H9 (cell line): ENCODE results near the gene GPHA2. TPM values are rescaled to one million over a fixed set of nuclear protein-coding genes. Genes with fewer than 3 reads are reported as not detected.

Experiments
- DNase-seq: peaks from one replicate; pipeline ENCODE4 v3.0.0-alpha.2; 2017
- H2AFZ ChIP-seq: one replicate; pipeline ENCODE4 v1.6.1; 2013; ENCODE audit warnings: mild to moderate bottlenecking, low read length, control low read depth, moderate library complexity
- H2AK5ac ChIP-seq: 2 replicates; pipeline ENCODE4 v1.6.1; 2013; ENCODE audit warnings: low read length, control low read depth, mixed read lengths; ENCODE audit not compliant: insufficient read length
- H2BK120ac ChIP-seq: one replicate; pipeline ENCODE4 v1.6.1; 2013; ENCODE audit warnings: low read depth, mild to moderate bottlenecking, low read length, control low read depth, inconsistent platforms; ENCODE audit not compliant: poor library complexity, severe bottlenecking
- H2BK12ac ChIP-seq: 2 replicates; pipeline ENCODE4 v1.6.1; 2013; ENCODE audit warnings: low read length, control low read depth, mixed read lengths, low read depth; ENCODE audit not compliant: insufficient read length
- H2BK15ac ChIP-seq: 2 replicates; pipeline ENCODE4 v1.6.1; 2013; ENCODE audit warnings: low read depth, low read length, control low read depth
- H2BK20ac ChIP-seq: one replicate; pipeline ENCODE4 v1.6.1; 2013; ENCODE audit warnings: low read depth, mild to moderate bottlenecking, low read length, control low read depth, inconsistent platforms; ENCODE audit not compliant: poor library complexity, severe bottlenecking
- H2BK5ac ChIP-seq: 2 replicates; pipeline ENCODE4 v1.6.1; 2013; ENCODE audit warnings: low read length, control low read depth, mixed read lengths; ENCODE audit not compliant: insufficient read length
- H3K14ac ChIP-seq: 2 replicates; pipeline ENCODE4 v1.6.1; 2013; ENCODE audit warnings: low read length, control low read depth; ENCODE audit not compliant: insufficient read depth
- H3K18ac ChIP-seq: 2 replicates; pipeline ENCODE4 v1.6.1; 2013; ENCODE audit warnings: low read depth, mild to moderate bottlenecking, mixed read lengths, low read length, control low read depth; ENCODE audit not compliant: insufficient read length
- H3K23ac ChIP-seq: 2 replicates; pipeline ENCODE4 v1.6.1; 2013; ENCODE audit warnings: low read length, control low read depth, mixed read lengths, low read depth; ENCODE audit not compliant: insufficient read length
- H3K23me2 ChIP-seq: 2 replicates; pipeline ENCODE4 v1.6.1; 2013; ENCODE audit warnings: low read depth, mild to moderate bottlenecking, mixed read lengths, low read length, control low read depth; ENCODE audit not compliant: insufficient read length, poor library complexity, severe bottlenecking
- H3K27ac ChIP-seq: 2 replicates; pipeline ENCODE4 v1.5.1; 2013; ENCODE audit warnings: low read length, control low read depth, mixed read lengths, low read depth; ENCODE audit not compliant: insufficient read length
- H3K27me3 ChIP-seq: 2 replicates; pipeline ENCODE4 v1.6.1; 2013; ENCODE audit warnings: low read length, control low read depth, inconsistent platforms; ENCODE audit not compliant: insufficient read depth
- H3K4ac ChIP-seq: 2 replicates; pipeline ENCODE4 v1.6.1; 2013; ENCODE audit warnings: low read depth, mild to moderate bottlenecking, control low read depth, inconsistent platforms, low read length, moderate library complexity
- H3K4me1 ChIP-seq: 2 replicates; pipeline ENCODE4 v1.6.1; 2013; ENCODE audit warnings: low read length, control low read depth, inconsistent platforms; ENCODE audit not compliant: insufficient read depth
- H3K4me2 ChIP-seq: 2 replicates; pipeline ENCODE4 v1.6.1; 2013; ENCODE audit warnings: low read length, control low read depth, mixed read lengths; ENCODE audit not compliant: insufficient read length, insufficient read depth
- H3K56ac ChIP-seq: 2 replicates; pipeline ENCODE4 v1.6.1; 2013; ENCODE audit warnings: low read depth, mild to moderate bottlenecking, mixed read lengths, low read length, control low read depth; ENCODE audit not compliant: insufficient read length
- H3K79me1 ChIP-seq: 2 replicates; pipeline ENCODE4 v1.6.1; 2013; ENCODE audit warnings: low read depth, mild to moderate bottlenecking, moderate library complexity, low read length, control low read depth, inconsistent platforms; ENCODE audit not compliant: insufficient read depth, poor library complexity, severe bottlenecking
- H3K79me2 ChIP-seq: 2 replicates; pipeline ENCODE4 v1.6.1; 2013; ENCODE audit warnings: low read length, control low read depth, inconsistent platforms; ENCODE audit not compliant: insufficient read depth
- H3K9ac ChIP-seq: 2 replicates; pipeline ENCODE4 v1.6.1; 2013; ENCODE audit warnings: low read length, control low read depth, mixed read lengths; ENCODE audit not compliant: insufficient read length; ENCODE audit errors: extremely low read depth
- H3K9me3 ChIP-seq: one replicate; pipeline ENCODE4 v1.6.1; 2013; ENCODE audit warnings: low read depth, low read length, inconsistent platforms; ENCODE audit not compliant: control insufficient read depth
- H3T11ph ChIP-seq: one replicate; pipeline ENCODE4 v1.6.1; 2013; ENCODE audit warnings: mild to moderate bottlenecking, low read length, control low read depth, inconsistent platforms
- H4K20me1 ChIP-seq: one replicate; pipeline ENCODE4 v1.6.1; 2013; ENCODE audit not compliant: control insufficient read depth, insufficient read length, insufficient read depth
- H4K5ac ChIP-seq: 2 replicates; pipeline ENCODE4 v1.6.1; 2013; ENCODE audit warnings: low read depth, mild to moderate bottlenecking, mixed read lengths, low read length, control low read depth; ENCODE audit not compliant: insufficient read length
- H4K8ac ChIP-seq: replicated peaks from 2 replicates; pipeline ENCODE4 v1.6.1; 2013; ENCODE audit warnings: low read length, control low read depth, mixed read lengths, low read depth; ENCODE audit not compliant: insufficient read length
- H4K91ac ChIP-seq: 2 replicates; pipeline ENCODE4 v1.6.1; 2013; ENCODE audit warnings: low read depth, mild to moderate bottlenecking, moderate library complexity, mixed read lengths, low read length, control low read depth; ENCODE audit not compliant: insufficient read length
- H3K27ac Mint-ChIP-seq, 3 experiments: 2 replicates in 2 of 3; 3 replicates in 1 of 3; pipeline ENCODE4 v1.8.0; 2020 to 2021; ENCODE audit warnings: mixed read lengths in 3 of 3, mild to moderate bottlenecking in 1 of 3, moderate library complexity in 1 of 3
- H3K27me3 Mint-ChIP-seq: 2 replicates; pipeline ENCODE4 v1.8.0; 2021; ENCODE audit warnings: low read depth, mild to moderate bottlenecking, moderate library complexity, mixed read lengths
- H3K36me3 Mint-ChIP-seq, 3 experiments: 2 replicates in 2 of 3; 3 replicates in 1 of 3; pipeline ENCODE4 v1.8.0; 2020 to 2021; ENCODE audit warnings: low read depth in 3 of 3, mixed read lengths in 3 of 3; ENCODE audit not compliant: insufficient read depth in 1 of 3
- H3K4me1 Mint-ChIP-seq, 2 experiments: 2 replicates each; pipeline ENCODE4 v1.8.0; 2020; ENCODE audit warnings: mixed read lengths in 2 of 2
- H3K4me3 Mint-ChIP-seq, 2 experiments: 2 replicates in 1 of 2; 3 replicates in 1 of 2; pipeline ENCODE4 v1.8.0; 2020 to 2021; ENCODE audit warnings: mild to moderate bottlenecking in 2 of 2, mixed read lengths in 2 of 2, moderate library complexity in 1 of 2
- H3K9me3 Mint-ChIP-seq, 2 experiments: 2 replicates in 1 of 2; 3 replicates in 1 of 2; pipeline ENCODE4 v1.8.0; 2020; ENCODE audit warnings: mild to moderate bottlenecking in 2 of 2, mixed read lengths in 2 of 2, moderate library complexity in 1 of 2
- CTCF ChIP-seq: fragments of 200-600 bp; sonication (generic); conservative IDR thresholded peaks from 3 replicates; pipeline ENCODE4 v1.8.0; 2021; ENCODE audit warnings: antibody characterized with exemption, mild to moderate bottlenecking
- WGBS: extraction: QIAGEN DNeasy Blood & Tissue Kit; methylation state at CpG from one replicate; pipeline ENCODE4 v1.1.7; 2013; ENCODE audit warnings: missing lambda C conversion rate, low lambda C conversion rate, mixed read lengths; ENCODE audit not compliant: insufficient read length; ENCODE audit errors: extremely low coverage; 5-methylcytosine and 5-hydroxymethylcytosine counted together
- total RNA-seq: library from RNA; stranded (reverse); gene quantifications from 2 replicates; pipeline ENCODE4 v1.2.1, GENCODE V29; 2021

GPHA2 gene
- total RNA-seq, 1 experiment from 2014 or later: 2.1 TPM

- no peak overlapping the region for H4K5ac ChIP-seq
- H3K4ac ChIP-seq: no peak overlapping the region
- H3K79me2 ChIP-seq: no peaks in the 10 kb centered on the region
- H4K20me1 ChIP-seq: no peaks in the 10 kb centered on the region
- peak overlapping the region; percentile 51 to 73; a peak in 3 of 5 replicates for H3K4me3 Mint-ChIP-seq
- no peaks in the 10 kb centered on the region; the same call in 1 of the 2 replicates for H3K4me1 ChIP-seq
- no peak overlapping the region for H4K8ac ChIP-seq
- H3K27ac Mint-ChIP-seq: peak overlapping the region in 1 of 3 experiments; percentile 44; a peak in 1 of 7 replicates
- H3K4me1 Mint-ChIP-seq: peaks cover 12 to 23% of the 10 kb centered on the region in 2 experiments
- H2AFZ ChIP-seq: no peak overlapping the region
- no peak overlapping the region for H2BK20ac ChIP-seq
- no peak overlapping the region for H3K27ac ChIP-seq
- H3K9me3 Mint-ChIP-seq: no peaks in the 10 kb centered on the region; a peak in 1 of 5 replicates
- H3K4me2 ChIP-seq: peak overlapping the region; percentile 51
- H2BK12ac ChIP-seq: no peak overlapping the region
- no peak for TF ChIP-seq CTCF
- H2AK5ac ChIP-seq: no peak overlapping the region
- no peaks in the 10 kb centered on the region for H3K36me3 Mint-ChIP-seq
- no peak overlapping the region for H2BK120ac ChIP-seq
- H3K9ac ChIP-seq: no peak overlapping the region
- no peak overlapping the region for H4K91ac ChIP-seq
- H3K27me3 ChIP-seq: no peaks in the 10 kb centered on the region
- no peaks in the 10 kb centered on the region for H3K79me1 ChIP-seq
- no peak overlapping the region for H3K23ac ChIP-seq
- 0 out of 2 replicates have a peak, but pooled peaks cover 4% of the 10 kb centered on the region for H3K27me3 Mint-ChIP-seq
- H3K23me2 ChIP-seq: peaks cover 4% of the 10 kb centered on the region
- no peak overlapping the region for H2BK15ac ChIP-seq
- H3K9me3 ChIP-seq: no peaks in the 10 kb centered on the region
- H3K56ac ChIP-seq: no peak overlapping the region
- no peak overlapping the region for H3T11ph ChIP-seq
- no CpG with 5 or more reads among the region's 8 CpGs for WGBS
- H2BK5ac ChIP-seq: no peak overlapping the region
- H3K18ac ChIP-seq: peak overlapping the region; percentile 47
- peak overlapping the region; percentile 44; the same call in 1 of the 2 replicates for H3K14ac ChIP-seq
- DNase-seq: no peak
Measured at GRCh38 chr11:64888406-64888728, 47.3 kb downstream of the GPHA2 start.
